ENCODE data around the gene SETMAR. TPM values are rescaled to one million over a fixed set of nuclear protein-coding genes. Genes with fewer than 3 reads are reported as not detected.
A peak's percentile ranks its signal among the peaks of the same experiment; 100 is the strongest.

Gene SETMAR
- total RNA-seq, 1 donor = 11.9 TPM

GRCh38 chr3:4313606-4314293 lies 10.6 kb downstream of the SETMAR start:
- Histone ChIP-seq H4K20me1 (ENCODE audit: insufficient read depth, low read length) (no peaks in the 10 kb centered on the region), H3K4me2 (ENCODE audit: insufficient read depth, low read length) (no peak overlapping the region), H3K27me3 (ENCODE audit: insufficient read depth, low read length) (no peaks in the 10 kb centered on the region), H3K36me3 (ENCODE audit: insufficient read depth, low read length) (peaks cover 4% of the 10 kb centered on the region), H3K27ac (ENCODE audit: low read depth, low read length) (no peak overlapping the region), H2AFZ (ENCODE audit: low read length) (no peak overlapping the region), H3K9me3 (ENCODE audit: low read depth, low read length) (no peaks in the 10 kb centered on the region), H3K79me2 (ENCODE audit: insufficient read depth, low read length) (no peaks in the 10 kb centered on the region), H3K4me3 (ENCODE audit: insufficient read depth, low read length) (no peak overlapping the region), H3K4me1 (ENCODE audit: insufficient read depth, low read length) (peaks cover 2% of the 10 kb centered on the region)
- DNase-seq (ENCODE audit: insufficient read length, low spot score, missing footprints) = no peak
- no peak for TF ChIP-seq CTCF (IDR thresholded peaks at IDR 0.05; ENCODE audit: extremely low read depth, low read depth, low read length)

- Histone ChIP-seq H3K36me3 (ENCODE audit: insufficient read depth, low read length) (peaks cover 4% of the 10 kb centered on the region), H3K4me3 (ENCODE audit: insufficient read depth, low read length) (no peak overlapping the region), H3K4me1 (ENCODE audit: insufficient read depth, low read length) (peaks cover 2% of the 10 kb centered on the region), H3K27me3 (ENCODE audit: insufficient read depth, low read length) (no peaks in the 10 kb centered on the region), H3K4me2 (ENCODE audit: insufficient read depth, low read length) (no peak overlapping the region), H4K20me1 (ENCODE audit: insufficient read depth, low read length) (no peaks in the 10 kb centered on the region), H2AFZ (ENCODE audit: low read length) (no peak overlapping the region), H3K27ac (ENCODE audit: low read depth, low read length) (no peak overlapping the region), H3K79me2 (ENCODE audit: insufficient read depth, low read length) (no peaks in the 10 kb centered on the region), H3K9me3 (ENCODE audit: low read depth, low read length) (no peaks in the 10 kb centered on the region)
- no peak for DNase-seq (ENCODE audit: insufficient read length, low spot score, missing footprints)
- peak; percentile 57 for TF ChIP-seq CTCF (IDR thresholded peaks at IDR 0.05; ENCODE audit: extremely low read depth, low read depth, low read length)
Observed at GRCh38 chr3:4314688-4315087, 11.5 kb downstream of the SETMAR start.

- Histone ChIP-seq H3K4me3 (ENCODE audit: insufficient read depth, low read length) (no peak overlapping the region), H3K79me2 (ENCODE audit: insufficient read depth, low read length) (no peaks in the 10 kb centered on the region), H4K20me1 (ENCODE audit: insufficient read depth, low read length) (no peaks in the 10 kb centered on the region), H3K9me3 (ENCODE audit: low read depth, low read length) (no peaks in the 10 kb centered on the region), H3K27me3 (ENCODE audit: insufficient read depth, low read length) (no peaks in the 10 kb centered on the region), H3K27ac (ENCODE audit: low read depth, low read length) (no peak overlapping the region), H3K36me3 (ENCODE audit: insufficient read depth, low read length) (peaks cover 4% of the 10 kb centered on the region), H3K4me1 (ENCODE audit: insufficient read depth, low read length) (no peaks in the 10 kb centered on the region), H2AFZ (ENCODE audit: low read length) (no peak overlapping the region), H3K4me2 (ENCODE audit: insufficient read depth, low read length) (no peak overlapping the region)
- TF ChIP-seq CTCF (IDR thresholded peaks at IDR 0.05; ENCODE audit: extremely low read depth, low read depth, low read length) = no peak
- no peak for DNase-seq (ENCODE audit: insufficient read length, low spot score, missing footprints)
Observed at GRCh38 chr3:4320096-4320911, 17.1 kb downstream of the SETMAR start.

GRCh38 chr3:4321732-4322131 lies 18.6 kb downstream of the SETMAR start:
- Histone ChIP-seq H3K4me2 (ENCODE audit: insufficient read depth, low read length) (no peak overlapping the region), H3K27me3 (ENCODE audit: insufficient read depth, low read length) (no peaks in the 10 kb centered on the region), H3K4me1 (ENCODE audit: insufficient read depth, low read length) (no peaks in the 10 kb centered on the region), H2AFZ (ENCODE audit: low read length) (no peak overlapping the region), H3K36me3 (ENCODE audit: insufficient read depth, low read length) (no peaks in the 10 kb centered on the region), H3K27ac (ENCODE audit: low read depth, low read length) (no peak overlapping the region), H3K4me3 (ENCODE audit: insufficient read depth, low read length) (no peak overlapping the region), H3K79me2 (ENCODE audit: insufficient read depth, low read length) (no peaks in the 10 kb centered on the region), H4K20me1 (ENCODE audit: insufficient read depth, low read length) (no peaks in the 10 kb centered on the region), H3K9me3 (ENCODE audit: low read depth, low read length) (no peaks in the 10 kb centered on the region)
- no peak for TF ChIP-seq CTCF (IDR thresholded peaks at IDR 0.05; ENCODE audit: extremely low read depth, low read depth, low read length)
- DNase-seq (ENCODE audit: insufficient read length, low spot score, missing footprints) = no peak

All from osteoblast (primary cell).